HG03108 (cell line): ENCODE measurements around the gene ZNF160.

ENCODE experiments used
- ATAC-seq: cut with Tn5 transposase; IDR thresholded peaks from one replicate; pipeline ENCODE4 v1.9.1; 2021; ENCODE audit warnings: moderate library complexity; ENCODE audit not compliant: unreplicated experiment

ZNF160 gene

GRCh38 chr19:53094754-53095575, 8.3 kb downstream of the ZNF160 start:
- ATAC-seq = no peak

- no peak for ATAC-seq
These were observed 10.5 kb downstream of the ZNF160 start for GRCh38 chr19:53092723-53093122.

- no peak for ATAC-seq
These were observed 11.6 kb downstream of the ZNF160 start for GRCh38 chr19:53091413-53092254.

GRCh38 chr19:53088091-53088490, 15.1 kb downstream of the ZNF160 start:
- no peak for ATAC-seq

GRCh38 chr19:53086949-53087348, 16.3 kb downstream of the ZNF160 start:
- ATAC-seq = no peak

- no peak for ATAC-seq
These were observed 17.7 kb downstream of the ZNF160 start for GRCh38 chr19:53085496-53085895.

- ATAC-seq = no peak
These were observed 20.3 kb downstream of the ZNF160 start for GRCh38 chr19:53082929-53083328.

GRCh38 chr19:53079313-53079924, 23.8 kb downstream of the ZNF160 start:
- ATAC-seq = no peak

GRCh38 chr19:53078668-53079067, 24.6 kb downstream of the ZNF160 start:
- ATAC-seq = no peak

GRCh38 chr19:53076984-53077383, 26.2 kb downstream of the ZNF160 start:
- no peak for ATAC-seq

GRCh38 chr19:53068834-53069233, 34.4 kb downstream of the ZNF160 start:
- no peak for ATAC-seq

- no peak for ATAC-seq
These were observed 35.0 kb downstream of the ZNF160 start for GRCh38 chr19:53068199-53068598.

GRCh38 chr19:53057904-53058580, 45.2 kb downstream of the ZNF160 start:
- ATAC-seq = no peak

GRCh38 chr19:53055117-53055516, 48.1 kb downstream of the ZNF160 start:
- ATAC-seq = no peak

GRCh38 chr19:53047379-53047778, 55.8 kb downstream of the ZNF160 start:
- no peak for ATAC-seq

- no peak for ATAC-seq
These were observed 57.7 kb downstream of the ZNF160 start for GRCh38 chr19:53045536-53045935.

GRCh38 chr19:53041366-53041765, 61.9 kb downstream of the ZNF160 start:
- ATAC-seq = no peak

- no peak for ATAC-seq
These were observed 65.8 kb downstream of the ZNF160 start for GRCh38 chr19:53037101-53038097.

- no peak for ATAC-seq
These were observed 68.1 kb downstream of the ZNF160 start for GRCh38 chr19:53034948-53035675.
